Kidney (tissue), 14 donors: ENCODE data around the gene VENTX. TPM values are rescaled to one million over a fixed set of nuclear protein-coding genes. Genes with fewer than 3 reads are reported as not detected.

Experiments used
- DNase-seq, 5 donors: peaks; one replicate each; pipeline ENCODE4 v3.0.0-alpha.2; 2013 to 2020
- FAIRE-seq: peaks from 2 replicates; lab custom pipeline; 2012; peaks lifted over from hg19 to GRCh38; lab: Jason Lieb, UNC
- H3K27ac ChIP-seq, 2 donors: one replicate each; pipeline ENCODE4 v1.7.0; 2013; ENCODE audit warnings: low read depth in 2 of 2, low read length in 2 of 2, inconsistent platforms in 1 of 2
- H3K27me3 ChIP-seq: one replicate; pipeline ENCODE4 v1.7.1; 2013; ENCODE audit warnings: low read length, inconsistent platforms; ENCODE audit not compliant: control insufficient read depth, insufficient read depth
- H3K36me3 ChIP-seq, 3 donors: one replicate each; pipeline versions ENCODE4 v1.7.0 to v1.7.1; 2013; ENCODE audit warnings: low read length in 3 of 3, control low read depth in 1 of 3, inconsistent platforms in 1 of 3; ENCODE audit not compliant: insufficient read depth in 3 of 3, control insufficient read depth in 2 of 3
- H3K4me1 ChIP-seq, 3 donors: one replicate each; pipeline versions ENCODE4 v1.7.0 to v1.7.1; 2013; ENCODE audit warnings: low read length in 3 of 3, inconsistent platforms in 1 of 3, low read depth in 1 of 3; ENCODE audit not compliant: control insufficient read depth in 2 of 3, insufficient read depth in 2 of 3
- H3K4me3 ChIP-seq, 3 donors: one replicate each; pipeline versions ENCODE4 v1.7.0 to v1.8.1; 2013; ENCODE audit warnings: low read length in 3 of 3, control low read depth in 1 of 3, inconsistent platforms in 1 of 3
- H3K9ac ChIP-seq, 3 donors: one replicate each; pipeline versions ENCODE4 v1.7.0 to v1.7.1; 2013; ENCODE audit warnings: low read length in 3 of 3, control low read depth in 1 of 3, inconsistent platforms in 1 of 3
- H3K9me3 ChIP-seq, 3 donors: one replicate each; pipeline versions ENCODE4 v1.7.0 to v1.7.1; 2013; ENCODE audit warnings: low read length in 3 of 3, control low read depth in 1 of 3, inconsistent platforms in 1 of 3; ENCODE audit not compliant: control insufficient read depth in 2 of 3, insufficient read depth in 1 of 3
- CTCF ChIP-seq: IDR thresholded peaks from 3 replicates; pipeline ENCODE4 v1.5.1; 2012; ENCODE audit warnings: mild to moderate bottlenecking, moderate library complexity, borderline replicate concordance; ENCODE audit not compliant: insufficient read depth; ENCODE audit errors: extremely low read depth
- intact Hi-C: fragments of 100-400 bp; cut with DNase I; formaldehyde crosslinking; loops from one replicate; pipeline ENCODE4 v1.11.1; 2022
- polyA plus RNA-seq: library from polyadenylated mRNA; stranded (reverse); fragments of 350-450 nt; fragmentation: Illumina TruSeq; extraction: RNeasy Lipid Tissue Mini Kit (QIAGEN cat#74804); gene quantifications from one replicate; pipeline ENCODE4 v1.2.3, GENCODE V29; 2014; ENCODE audit warnings: low read depth, low replicate concordance; ENCODE audit not compliant: insufficient read depth
- total RNA-seq: library from RNA; stranded (reverse); fragmentation: NEBNext Ultra II Directional; extraction: Animal tissue kit (Norgen Biotek cat#: 25700); gene quantifications from one replicate; pipeline ENCODE4 v1.2.1, GENCODE V29; 2021
- donor health status: control.
- donor health status: control.
- donor health status: control.
- donor health status: control.
- donor health status: control.
- donor health status: DM: yes; HTN: yes; CAD: no.
- donor health status: Normal renal cell carcinoma (clear cell type).

VENTX gene
- total and polyA plus RNA-seq, 2 donors from 2014 or later, result 0.39 to 3.3 TPM

GRCh38 chr10:133276100-133276434 is 38.4 kb downstream of the VENTX start:
- H3K36me3 ChIP-seq, result peaks cover 0 to 8% (median 3%) of the 10 kb centered on the region in 3 donors
- H3K4me3 ChIP-seq, result no peak overlapping the region
- no peaks in the 10 kb centered on the region for H3K9me3 ChIP-seq
- intact Hi-C loops, result no loop called here
- H3K4me1 ChIP-seq, result no peaks in the 10 kb centered on the region
- H3K27me3 ChIP-seq, result no peaks in the 10 kb centered on the region
- no peak overlapping the region for H3K27ac ChIP-seq
- TF ChIP-seq CTCF, result no peak
- DNase-seq (peak in 1 of 5 donors; percentile 74), FAIRE-seq (no peak)
- no peak overlapping the region for H3K9ac ChIP-seq

- no peaks in the 10 kb centered on the region for H3K9me3 ChIP-seq
- peaks cover 0 to 9% (median 3%) of the 10 kb centered on the region in 3 donors for H3K36me3 ChIP-seq
- H3K4me1 ChIP-seq, result no peaks in the 10 kb centered on the region
- FAIRE-seq (no peak), DNase-seq (peak; percentile 67 to 87 (median 77))
- H3K4me3 ChIP-seq, result no peak within 1 kb of the TSS
- no peak within 1 kb of the TSS for H3K9ac ChIP-seq
- intact Hi-C loops, result no loop called here
- H3K27me3 ChIP-seq, result no peaks in the 10 kb centered on the region
- TF ChIP-seq CTCF, result no peak
- H3K27ac ChIP-seq, result no peak within 1 kb of the TSS
Observed at GRCh38 chr10:133276435-133277201, 39.0 kb downstream of the VENTX start, which contains the start of gene ADAM8. Gene ADAM8 (minus strand): TSS chr10:133276868. CDS start chr10:133276817, 51 bp downstream.

- FAIRE-seq (no peak), DNase-seq (peak in 3 of 5 donors; percentile 3 to 80 (median 67))
- Histone ChIP-seq H3K27ac (no peak overlapping the region), H3K9ac (no peak overlapping the region), H3K4me3 (no peak overlapping the region), H3K36me3 (peaks cover 0 to 17% (median 6%) of the 10 kb centered on the region in 3 donors), H3K4me1 (no peaks in the 10 kb centered on the region), H3K27me3 (no peaks in the 10 kb centered on the region), H3K9me3 (no peaks in the 10 kb centered on the region)
- TF ChIP-seq CTCF, result no peak
- intact Hi-C loops, result no loop called here
Observed at GRCh38 chr10:133277277-133277992, 39.8 kb downstream of the VENTX start.
